ENCODE results near the gene GABARAP. TPM values are rescaled to one million over a fixed set of nuclear protein-coding genes. Genes with fewer than 3 reads are reported as not detected.

Gene GABARAP
- polyA plus RNA-seq, 1 donor from 2014 or later, result 384 TPM

GRCh38 chr17:7290166-7290565 lies 47.9 kb upstream of the GABARAP start:
- Histone ChIP-seq H3K27me3 (ENCODE audit: insufficient read depth, low read depth, low read length) (peaks cover 34% of the 10 kb centered on the region), H3F3A (ENCODE audit: insufficient read depth, low read length, poor library complexity, severe bottlenecking) (no peaks in the 10 kb centered on the region)
- TF ChIP-seq POLR2AphosphoS5 (IDR thresholded peaks at IDR 0.05) (no peak), MXI1 (conservative IDR thresholded peaks at IDR 0.05; ENCODE audit: poor library complexity, severe bottlenecking) (no peak), RAD21 (conservative IDR thresholded peaks at IDR 0.05) (no peak), TAF1 (IDR thresholded peaks at IDR 0.05; ENCODE audit: low read depth) (no peak), EP300 (conservative IDR thresholded peaks at IDR 0.05; ENCODE audit: poor library complexity, severe bottlenecking) (no peak), REST (IDR thresholded peaks at IDR 0.05; ENCODE audit: borderline replicate concordance) (no peak)

DNA sequence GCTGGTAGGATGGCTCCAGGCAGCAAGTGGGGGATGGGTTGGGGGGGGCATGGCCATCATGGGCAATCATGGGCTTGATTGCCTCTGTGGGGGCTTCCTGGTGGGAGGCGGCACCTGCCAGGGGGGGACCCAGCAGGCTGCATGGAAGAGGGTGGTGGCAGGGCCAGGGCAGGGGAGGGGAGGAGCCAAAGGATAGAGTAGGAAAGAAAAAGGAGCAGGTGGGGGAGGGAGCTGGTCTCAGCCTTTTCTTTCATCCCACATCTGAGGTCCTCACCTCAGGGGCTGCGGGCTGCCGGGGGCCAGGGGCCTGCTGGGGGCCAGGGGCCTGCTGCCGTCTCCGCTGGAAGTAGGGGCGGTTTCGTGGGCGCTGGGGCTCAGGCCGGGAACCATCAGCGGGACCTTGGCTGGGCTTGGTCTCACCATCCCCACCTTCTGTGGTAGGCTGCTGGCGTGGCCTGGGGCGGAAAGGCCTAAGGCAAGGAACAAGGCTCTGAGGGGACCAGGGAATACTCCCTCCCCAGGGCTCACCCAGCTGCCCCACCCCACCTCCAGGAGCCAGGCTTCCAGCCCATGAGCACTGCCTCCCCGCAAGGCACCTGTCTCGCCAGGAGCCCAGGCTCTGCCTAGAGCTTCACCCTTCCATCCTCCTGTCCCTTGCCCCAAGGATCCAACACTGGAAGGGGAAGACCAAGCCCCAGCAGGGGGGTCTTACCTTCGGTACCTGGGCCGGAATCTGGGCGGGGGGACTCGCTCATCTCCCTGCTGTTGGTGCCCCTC lies 47.2 kb upstream of the GABARAP start:
- peaks cover 28% of the 10 kb centered on the region for H3K27me3 ChIP-seq (ENCODE audit: insufficient read depth, low read depth, low read length)
- H3K27ac ChIP-seq (ENCODE audit: low read length), result no peak overlapping the region
- H3K9me2 ChIP-seq (ENCODE audit: insufficient read depth, low read length), result no peaks in the 10 kb centered on the region
- no peaks in the 10 kb centered on the region for H3K36me3 ChIP-seq (ENCODE audit: insufficient read depth, low read length)
- no peak overlapping the region for H3K9ac ChIP-seq (ENCODE audit: low read length)
- no peaks in the 10 kb centered on the region for H3K9me3 ChIP-seq (ENCODE audit: low read length)
- no peak overlapping the region for H2AFZ ChIP-seq (ENCODE audit: low read depth, low read length)
- no peaks in the 10 kb centered on the region for H3F3A ChIP-seq (ENCODE audit: insufficient read depth, low read length, poor library complexity, severe bottlenecking)
- no peak overlapping the region for H3K4me2 ChIP-seq (ENCODE audit: low read length)
- no peaks in the 10 kb centered on the region for H4K20me1 ChIP-seq (ENCODE audit: insufficient read depth)
- H3K79me2 ChIP-seq (replicated peaks; ENCODE audit: insufficient read depth, low read length), result no peaks in the 10 kb centered on the region
- TF ChIP-seq RAD21 (conservative IDR thresholded peaks at IDR 0.05) (no peak), REST (IDR thresholded peaks at IDR 0.05; ENCODE audit: borderline replicate concordance) (no peak), SMC3 (conservative IDR thresholded peaks at IDR 0.05; ENCODE audit: poor library complexity) (no peak), POLR2AphosphoS5 (IDR thresholded peaks at IDR 0.05) (no peak), EP300 (conservative IDR thresholded peaks at IDR 0.05; ENCODE audit: poor library complexity, severe bottlenecking) (no peak), CTCF (IDR thresholded peaks at IDR 0.05; ENCODE audit: poor library complexity, severe bottlenecking) (no peak), EZH2 (IDR thresholded peaks at IDR 0.05; ENCODE audit: borderline replicate concordance, insufficient read depth, low read length, poor library complexity, severe bottlenecking) (no peak), TAF1 (IDR thresholded peaks at IDR 0.05; ENCODE audit: low read depth) (no peak), MXI1 (conservative IDR thresholded peaks at IDR 0.05; ENCODE audit: poor library complexity, severe bottlenecking) (no peak)
- H3K4me3 ChIP-seq (ENCODE audit: low read length), result no peak overlapping the region

More at GRCh38 chr17:7290166-7290565, 47.9 kb upstream of the GABARAP start:
- Histone ChIP-seq H2AFZ (ENCODE audit: low read depth, low read length) (no peak overlapping the region), H3K4me2 (ENCODE audit: low read length) (no peak overlapping the region), H3K9me3 (ENCODE audit: low read length) (no peaks in the 10 kb centered on the region), H4K20me1 (ENCODE audit: insufficient read depth) (no peaks in the 10 kb centered on the region), H3K27ac (ENCODE audit: low read length) (no peak overlapping the region), H3K9ac (ENCODE audit: low read length) (no peak overlapping the region), H3K36me3 (ENCODE audit: insufficient read depth, low read length) (no peaks in the 10 kb centered on the region), H3K79me2 (replicated peaks; ENCODE audit: insufficient read depth, low read length) (no peaks in the 10 kb centered on the region), H3K4me3 (ENCODE audit: low read length) (no peak overlapping the region), H3K9me2 (ENCODE audit: insufficient read depth, low read length) (no peaks in the 10 kb centered on the region)
